Heart left ventricle (tissue), 16 donors: ENCODE measurements around the gene PCSK2. TPM values are rescaled to one million over a fixed set of nuclear protein-coding genes. Genes with fewer than 3 reads are reported as not detected.

Experiments used
- ATAC-seq, 4 donors: fragments of 200-7000 bp; cut with Tn5 transposase; one replicate each; pipeline ENCODE4 v1.9.1; 2020 to 2022; ENCODE audit warnings: moderate library complexity in 4 of 4, mild to moderate bottlenecking in 3 of 4, moderate number of reproducible peaks in 1 of 4
- DNase-seq, 5 donors: peaks; one replicate each; pipeline ENCODE4 v3.0.0-alpha.2; 2020
- H3K27ac ChIP-seq, 12 donors: fragments of 200-600 bp; sonication (generic) in 4 of 12; one replicate each; pipeline versions ENCODE4 v1.5.0 to v1.8.0; 2016 to 2022; ENCODE audit warnings: mild to moderate bottlenecking in 2 of 12
- H3K27me3 ChIP-seq, 9 donors: fragments of 200-600 bp; sonication (generic) in 2 of 9; one replicate each; pipeline versions ENCODE4 v1.5.1 to v1.8.0; 2016 to 2022; ENCODE audit warnings: mild to moderate bottlenecking in 3 of 9
- H3K36me3 ChIP-seq, 9 donors: fragments of 200-600 bp; sonication (generic) in 2 of 9; one replicate each; pipeline versions ENCODE4 v1.5.0 to v1.8.0; 2018 to 2022; ENCODE audit warnings: mild to moderate bottlenecking in 2 of 9
- H3K4me1 ChIP-seq, 12 donors: fragments of 200-600 bp; sonication (generic) in 4 of 12; one replicate each; pipeline versions ENCODE4 v1.5.0 to v1.8.0; 2016 to 2022; ENCODE audit warnings: mild to moderate bottlenecking in 3 of 12
- H3K4me3 ChIP-seq, 12 donors: fragments of 200-600 bp; sonication (generic) in 4 of 12; one replicate each; pipeline versions ENCODE4 v1.5.0 to v1.8.0; 2017 to 2022; ENCODE audit warnings: mild to moderate bottlenecking in 9 of 12, moderate library complexity in 4 of 12
- H3K9me3 ChIP-seq, 12 donors: fragments of 200-600 bp; sonication (generic) in 4 of 12; one replicate each; pipeline versions ENCODE4 v1.5.0 to v1.8.0; 2016 to 2022; ENCODE audit warnings: mild to moderate bottlenecking in 1 of 12
- CTCF ChIP-seq, 12 donors: fragments of 200-600 bp; sonication (generic) in 4 of 12; IDR thresholded peaks; one replicate each; pipeline versions ENCODE4 v1.5.0 to v1.8.0; 2018 to 2022; ENCODE audit warnings: antibody characterized with exemption in 12 of 12, mild to moderate bottlenecking in 5 of 12
- POLR2A ChIP-seq, 2 donors: fragments of 450-650 bp; IDR thresholded peaks; one replicate each; pipeline ENCODE4 v1.6.1; 2017; ENCODE audit warnings: antibody characterized with exemption in 2 of 2, mild to moderate bottlenecking in 2 of 2, moderate library complexity in 2 of 2
- WGBS, 4 donors: extraction: QIAGEN DNeasy Blood & Tissue Kit in 2 of 4; methylation state at CpG; one replicate each; pipeline versions ENCODE4 v1.1.5 to v1.1.7; 2013 to 2018; 5-methylcytosine and 5-hydroxymethylcytosine counted together
- intact Hi-C, 10 donors: fragments of 100-400 bp; cut with DNase I; formaldehyde crosslinking; loops; one replicate each; pipeline versions ENCODE4 v1.11.1 to v1.14.2; 2022
- polyA plus RNA-seq, 2 donors: library from polyadenylated mRNA; stranded (reverse); fragments of 200-250 nt; gene quantifications; one replicate each; pipeline ENCODE4 v1.2.3, GENCODE V29; 2013
- total RNA-seq, 9 donors: library from RNA; depleted of rRNA in 2 of 9; stranded (reverse); fragments of >200 nt in 2 of 9; fragmentation: NEBNext Ultra II Directional in 3 of 9; extraction: Animal tissue kit (Norgen Biotek cat#: 25700) in 3 of 9; gene quantifications; one replicate each; pipeline versions ENCODE4 v1.1.0 to v1.2.4, GENCODE V29; 2016 to 2023
- donor health status: ischemic (EF 13 %, LVEDD 7.1; RV severe dilation, severe dysfunction).
- donor health status: healthy with polysubstance abuse.
- donor health status: DM: no; HTN: yes; CAD: no.
- donor health status: DM: no; HTN: no; CAD: no.
- donor health status: ischemic (EF 25% LVEDD 6.9; RV normal size, moderate dysfunction).
- donor health status: ischemic (EF 25% LVEDD 5.7; RV mildly dilated, moderate dysfunction).
- donor health status: healthy.
- donor health status: DM: yes; HTN: yes; CAD: no.
- donor health status: ischemic (EF 35%, LVEDD 5.7; RV mildly dilated, moderate dysfunction).
- donor health status: nonischemic (EF 11% LVEDD 7.7; RV severe dilation, severe dysfunction).
- donor health status: DM: yes; HTN: yes; CAD: no.
- donor health status: PGD.
- donor health status: ischemic (EF 29% LVEDD 5.4; RV normal size, mild dysfunction).
- donor health status: nonischemic (EF 23%, LVEDD 6.1; RV moderate dilation, normal function).

The PCSK2 gene
- total and polyA plus RNA-seq, 11 donors, result 0.11 to 2.0 (median 0.55) TPM

- no peak for ATAC-seq
Observed at GRCh38 chr20:17385798-17386197, 159.0 kb downstream of the PCSK2 start.

GRCh38 chr20:17390655-17391054 is 163.8 kb downstream of the PCSK2 start:
- H3K27ac ChIP-seq, result no peak overlapping the region
- no peak for TF ChIP-seq CTCF (IDR thresholded peaks at IDR 0.05)
- no peak for TF ChIP-seq POLR2A (IDR thresholded peaks at IDR 0.05)
- no peak overlapping the region for H3K4me3 ChIP-seq
- H3K4me1 ChIP-seq, result no peaks in the 10 kb centered on the region
- DNase-seq (no peak), ATAC-seq (no peak)
- no peaks in the 10 kb centered on the region for H3K36me3 ChIP-seq
- intact Hi-C loops, result no loop called here
- H3K9me3 ChIP-seq, result no peaks in the 10 kb centered on the region
- 78 to 84% (median 82%) methylated on average over 5 of the region's 5 CpGs for WGBS, 4 donors
- H3K27me3 ChIP-seq, result peaks cover 0 to 8% (median 0%) of the 10 kb centered on the region in 9 donors

More at GRCh38 chr20:17385798-17386197, 159.0 kb downstream of the PCSK2 start:
- Histone ChIP-seq H3K4me1 (no peaks in the 10 kb centered on the region), H3K27me3 (peaks cover 0 to 4% (median 0%) of the 10 kb centered on the region in 9 donors), H3K27ac (no peak overlapping the region), H3K4me3 (no peak overlapping the region), H3K36me3 (no peaks in the 10 kb centered on the region), H3K9me3 (no peaks in the 10 kb centered on the region)
- DNase-seq, result no peak
- intact Hi-C loops, result no loop called here
- TF ChIP-seq POLR2A (IDR thresholded peaks at IDR 0.05) (no peak), CTCF (IDR thresholded peaks at IDR 0.05) (no peak)

GRCh38 chr20:17391127-17391771 is 164.4 kb downstream of the PCSK2 start:
- H3K9me3 ChIP-seq, result no peaks in the 10 kb centered on the region
- no peak overlapping the region for H3K4me3 ChIP-seq
- 81 to 85% (median 82%) methylated on average over 2 of the region's 2 CpGs for WGBS, 4 donors
- peaks cover 0 to 8% (median 0%) of the 10 kb centered on the region in 9 donors for H3K27me3 ChIP-seq
- no peaks in the 10 kb centered on the region for H3K4me1 ChIP-seq
- no peaks in the 10 kb centered on the region for H3K36me3 ChIP-seq
- no peak overlapping the region for H3K27ac ChIP-seq
- TF ChIP-seq CTCF (IDR thresholded peaks at IDR 0.05) (no peak), POLR2A (IDR thresholded peaks at IDR 0.05) (no peak)
- ATAC-seq, result no peak
- intact Hi-C loops, result no loop called here
- DNase-seq, result no peak

GRCh38 chr20:17394411-17394810 is 167.6 kb downstream of the PCSK2 start:
- Histone ChIP-seq H3K36me3 (no peaks in the 10 kb centered on the region), H3K27me3 (peaks cover 0 to 5% (median 0%) of the 10 kb centered on the region in 9 donors), H3K4me3 (no peak overlapping the region), H3K27ac (no peak overlapping the region), H3K9me3 (no peaks in the 10 kb centered on the region), H3K4me1 (no peaks in the 10 kb centered on the region)
- DNase-seq, result no peak
- intact Hi-C loops, result no loop called here
- no peak for ATAC-seq
- WGBS, 4 donors, result 68 to 75% (median 72%) methylated on average over 5 of the region's 5 CpGs
- TF ChIP-seq POLR2A (IDR thresholded peaks at IDR 0.05), result no peak

- 78 to 80% (median 79%) methylated on average over 3 of the region's 3 CpGs for WGBS, 4 donors
- Histone ChIP-seq H3K4me3 (no peak overlapping the region), H3K4me1 (no peaks in the 10 kb centered on the region), H3K27me3 (peaks cover 0 to 5% (median 0%) of the 10 kb centered on the region in 9 donors), H3K27ac (no peak overlapping the region), H3K36me3 (no peaks in the 10 kb centered on the region), H3K9me3 (no peaks in the 10 kb centered on the region)
- ATAC-seq, result no peak
- no peak for TF ChIP-seq POLR2A (IDR thresholded peaks at IDR 0.05)
- TF ChIP-seq CTCF (IDR thresholded peaks at IDR 0.05), result no peak
- intact Hi-C loops, result no loop called here
- no peak for DNase-seq
Observed at GRCh38 chr20:17395729-17396128, 168.9 kb downstream of the PCSK2 start.
